Psoas muscle (tissue), 8 donors: ENCODE data around the gene TPPP3. TPM values are rescaled to one million over a fixed set of nuclear protein-coding genes. Genes with fewer than 3 reads are reported as not detected.
"Not testable (repeated sequence)": the region's sequence is repeated elsewhere in the genome, so short reads cannot be mapped to it uniquely, and the experiment has no call there.

Source experiments
- ATAC-seq, 4 donors: fragments of 200-7000 bp; cut with Tn5 transposase; one replicate each; pipeline ENCODE4 v1.9.1; 2020; ENCODE audit warnings: moderate library complexity in 3 of 4, mild to moderate bottlenecking in 2 of 4
- DNase-seq, 2 donors: peaks; one replicate each; pipeline ENCODE4 v3.0.0-alpha.2; 2020
- H3K27ac ChIP-seq: fragments of 200-600 bp; one replicate; pipeline ENCODE4 v1.8.0; 2022
- H3K27me3 ChIP-seq, 3 donors: fragments of 200-600 bp in 1 of 3; one replicate each; pipeline versions ENCODE4 v1.6.1 to v1.8.0; 2013 to 2022; ENCODE audit warnings: low read length in 2 of 3, mild to moderate bottlenecking in 2 of 3, moderate library complexity in 1 of 3; ENCODE audit not compliant: insufficient read depth in 3 of 3
- H3K36me3 ChIP-seq, 2 donors: fragments of 200-600 bp in 1 of 2; one replicate each; pipeline versions ENCODE4 v1.6.1 to v1.8.0; 2013 to 2022; ENCODE audit warnings: low read depth in 1 of 2, mild to moderate bottlenecking in 1 of 2, moderate library complexity in 1 of 2; ENCODE audit not compliant: insufficient read depth in 1 of 2
- H3K4me1 ChIP-seq: fragments of 200-600 bp; one replicate; pipeline ENCODE4 v1.8.0; 2022
- H3K4me3 ChIP-seq: fragments of 200-600 bp; one replicate; pipeline ENCODE4 v1.8.0; 2022; ENCODE audit warnings: mild to moderate bottlenecking
- H3K9me3 ChIP-seq: fragments of 200-600 bp; one replicate; pipeline ENCODE4 v1.8.0; 2022
- WGBS, 3 donors: extraction: QIAGEN DNeasy Blood & Tissue Kit; methylation state at CpG; one replicate each; pipeline versions ENCODE4 v1.1.6 to v1.1.7; 2013; 5-methylcytosine and 5-hydroxymethylcytosine counted together
- intact Hi-C, 2 donors: fragments of 100-400 bp; cut with DNase I; formaldehyde crosslinking; loops; one replicate each; pipeline versions ENCODE4 v1.11.0 to v1.14.2; 2022
- polyA plus RNA-seq, 3 donors: library from polyadenylated mRNA; stranded (reverse); fragments of 200-250 nt; gene quantifications; one replicate each; pipeline ENCODE4 v1.2.3, GENCODE V29; 2013
- total RNA-seq, 4 donors: library from RNA; stranded (reverse); fragmentation: NEBNext Ultra II Directional in 2 of 4; extraction: Animal tissue kit (Norgen Biotek cat#: 25700) in 2 of 4; gene quantifications; one replicate each; pipeline versions ENCODE4 v1.2.1 to v1.2.4, GENCODE V29; 2021 to 2023
- TF ChIP-seq, protein P1 (sequence below): fragments of 200-600 bp; IDR thresholded peaks from one replicate; pipeline ENCODE4 v1.8.0; 2022; ENCODE audit warnings: antibody characterized with exemption
- donor health status: healthy with polysubstance abuse.
- donor health status: DM: no; HTN: no; CAD: no; lungs with moderate emphysema.
- donor health status: Bipolar disorder and iron deficiency.
- donor health status: healthy.
- donor health status: DM: yes; HTN: yes; CAD: no.
- donor health status: DM: no; HTN: no; CAD: no.
- donor health status: DM: no; HTN: no; CAD: no.
- donor health status: DM: yes; HTN: yes; CAD: no.

TPPP3 gene
- total and polyA plus RNA-seq, 7 donors: 5.3 to 36.4 (median 21.4) TPM

DNA sequence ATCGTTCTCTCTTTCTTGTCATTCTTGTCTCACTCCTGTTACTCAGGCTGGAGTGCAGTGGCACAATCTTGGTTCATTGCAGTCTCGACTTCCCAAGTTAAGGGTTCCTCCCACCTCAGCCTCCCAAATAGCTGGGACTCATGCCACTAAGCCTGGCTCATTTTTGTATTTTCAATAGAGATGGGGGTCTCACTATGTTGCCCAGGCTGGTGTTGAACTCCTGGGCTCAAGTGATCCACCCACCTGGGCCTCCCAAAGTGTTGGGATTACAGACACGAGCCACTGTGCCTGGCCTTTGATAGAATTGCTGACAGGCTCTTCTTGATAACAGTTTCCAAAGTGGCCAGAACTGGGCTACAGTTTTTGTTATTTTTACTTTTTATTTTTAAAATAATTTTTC, 32.3 kb downstream of the TPPP3 start:
- no peak for DNase-seq
- Histone ChIP-seq H3K27ac (no peak overlapping the region), H3K4me1 (no peaks in the 10 kb centered on the region), H3K36me3 (no peaks in the 10 kb centered on the region), H3K4me3 (no peak overlapping the region), H3K27me3 (peaks cover 0 to 3% (median 0%) of the 10 kb centered on the region in 3 donors), H3K9me3 (no peaks in the 10 kb centered on the region)
- TF ChIP-seq, protein P1, sequence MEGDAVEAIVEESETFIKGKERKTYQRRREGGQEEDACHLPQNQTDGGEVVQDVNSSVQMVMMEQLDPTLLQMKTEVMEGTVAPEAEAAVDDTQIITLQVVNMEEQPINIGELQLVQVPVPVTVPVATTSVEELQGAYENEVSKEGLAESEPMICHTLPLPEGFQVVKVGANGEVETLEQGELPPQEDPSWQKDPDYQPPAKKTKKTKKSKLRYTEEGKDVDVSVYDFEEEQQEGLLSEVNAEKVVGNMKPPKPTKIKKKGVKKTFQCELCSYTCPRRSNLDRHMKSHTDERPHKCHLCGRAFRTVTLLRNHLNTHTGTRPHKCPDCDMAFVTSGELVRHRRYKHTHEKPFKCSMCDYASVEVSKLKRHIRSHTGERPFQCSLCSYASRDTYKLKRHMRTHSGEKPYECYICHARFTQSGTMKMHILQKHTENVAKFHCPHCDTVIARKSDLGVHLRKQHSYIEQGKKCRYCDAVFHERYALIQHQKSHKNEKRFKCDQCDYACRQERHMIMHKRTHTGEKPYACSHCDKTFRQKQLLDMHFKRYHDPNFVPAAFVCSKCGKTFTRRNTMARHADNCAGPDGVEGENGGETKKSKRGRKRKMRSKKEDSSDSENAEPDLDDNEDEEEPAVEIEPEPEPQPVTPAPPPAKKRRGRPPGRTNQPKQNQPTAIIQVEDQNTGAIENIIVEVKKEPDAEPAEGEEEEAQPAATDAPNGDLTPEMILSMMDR: no peak
- 84 to 94% (median 86%) methylated on average over 3 of the region's 3 CpGs for WGBS, 3 donors
- no peak for ATAC-seq
- intact Hi-C loops: no loop called here

DNA sequence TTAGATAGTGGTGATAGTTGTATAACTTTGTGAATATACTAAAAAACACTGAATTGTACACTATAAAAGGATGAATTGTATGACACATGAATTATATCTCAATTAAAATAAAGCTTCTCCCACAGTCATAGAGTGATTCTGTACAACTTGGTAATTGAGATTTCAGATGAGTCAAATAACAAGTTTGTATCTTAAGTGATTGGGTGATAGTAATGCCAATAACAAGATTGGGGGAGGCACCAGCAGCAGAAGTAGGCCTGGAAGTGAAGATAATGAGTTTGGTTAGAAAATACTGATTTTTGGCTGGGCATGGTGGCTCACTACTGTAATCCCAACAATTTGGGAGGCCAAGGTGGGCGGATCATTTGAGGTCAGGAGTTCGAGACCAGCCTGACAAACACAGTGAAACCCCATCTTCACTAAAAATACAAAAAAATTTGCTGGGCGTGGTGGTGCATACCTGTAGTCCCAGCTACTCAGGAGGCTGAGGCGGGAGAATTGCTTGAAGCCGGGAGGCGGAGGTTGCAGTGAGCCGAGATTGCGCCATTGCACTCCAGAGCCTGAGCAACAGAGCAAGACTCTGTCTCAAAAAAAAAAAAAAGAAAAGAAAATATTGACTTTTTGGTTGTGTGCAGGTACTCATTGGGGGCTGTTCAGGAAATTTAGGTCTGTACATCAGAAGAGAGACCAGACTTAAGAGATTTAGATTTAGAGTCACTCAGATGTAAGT, 33.6 kb downstream of the TPPP3 start:
- H3K36me3 ChIP-seq, H3K4me3 ChIP-seq, H3K27me3 ChIP-seq, H3K9me3 ChIP-seq, H3K4me1 ChIP-seq, DNase-seq, H3K27ac ChIP-seq, ATAC-seq, intact Hi-C loops: not testable (repeated sequence)
- WGBS, 3 donors: 95 to 99% (median 97%) methylated on average over 8 of the region's 8 CpGs

- Histone ChIP-seq H3K4me1 (no peaks in the 10 kb centered on the region), H3K4me3 (no peak overlapping the region), H3K27me3 (no peaks in the 10 kb centered on the region), H3K9me3 (no peaks in the 10 kb centered on the region), H3K36me3 (no peaks in the 10 kb centered on the region), H3K27ac (no peak overlapping the region)
- intact Hi-C loops: no loop called here
- TF ChIP-seq, protein P1: no peak
- ATAC-seq: no peak
- 70 to 90% (median 73%) methylated on average over 4 of the region's 4 CpGs for WGBS, 3 donors
- DNase-seq: no peak
Measured at GRCh38 chr16:67357561-67357960, 35.7 kb downstream of the TPPP3 start.

DNA sequence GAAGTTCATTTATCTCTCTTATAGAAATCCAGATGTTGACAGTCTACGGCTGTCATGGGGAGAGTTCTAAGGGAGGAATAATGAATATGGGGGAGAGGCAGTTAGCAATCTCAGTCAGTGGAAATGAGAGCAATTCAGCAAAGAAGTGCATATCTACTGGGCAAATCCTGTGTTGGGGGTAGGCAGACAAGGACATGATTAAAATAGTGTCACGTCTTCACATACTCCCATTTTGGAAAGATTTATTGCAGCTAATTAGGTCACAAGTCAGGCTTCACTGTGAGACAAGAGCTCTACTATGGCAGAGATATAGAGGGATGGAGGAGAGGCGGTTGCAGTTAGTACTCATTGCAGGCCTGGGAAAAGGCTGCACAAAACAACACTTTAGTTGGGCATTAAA, 36.9 kb downstream of the TPPP3 start:
- H3K27ac ChIP-seq: no peak overlapping the region
- H3K9me3 ChIP-seq: no peaks in the 10 kb centered on the region
- H3K4me1 ChIP-seq: no peaks in the 10 kb centered on the region
- ATAC-seq (no peak), DNase-seq (no peak)
- no peaks in the 10 kb centered on the region for H3K36me3 ChIP-seq
- H3K4me3 ChIP-seq: no peak overlapping the region
- H3K27me3 ChIP-seq: no peaks in the 10 kb centered on the region
- TF ChIP-seq, protein P1: no peak
- intact Hi-C loops: no loop called here
- 61 to 66% (median 64%) methylated on average over 3 of the region's 3 CpGs for WGBS, 3 donors

- H3K27ac ChIP-seq, H3K9me3 ChIP-seq, ATAC-seq, intact Hi-C loops, DNase-seq, H3K36me3 ChIP-seq, H3K4me3 ChIP-seq, H3K4me1 ChIP-seq, H3K27me3 ChIP-seq: not testable (repeated sequence)
- WGBS, 3 donors: 94 to 98% (median 94%) methylated on average over 3 of the region's 3 CpGs
Measured at GRCh38 chr16:67352463-67352862, 40.8 kb downstream of the TPPP3 start.

DNA sequence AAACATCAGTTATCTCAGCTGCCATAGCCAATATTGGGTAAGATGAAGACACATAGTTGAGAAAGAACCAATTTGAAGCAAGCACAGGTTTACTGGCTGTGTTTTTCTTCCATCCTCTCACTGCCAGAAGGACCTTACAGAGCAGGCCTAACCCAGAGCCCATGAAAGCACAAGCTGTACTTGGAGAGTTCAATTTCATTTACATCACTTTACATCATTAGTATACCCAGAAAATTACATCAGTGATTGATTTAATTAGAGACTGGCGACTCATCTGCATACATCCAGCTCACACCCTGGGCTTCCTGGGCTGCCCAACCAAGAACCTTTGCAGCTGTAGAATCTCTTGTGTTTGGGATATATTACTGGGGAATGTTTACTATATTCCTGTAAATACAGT, 43.0 kb downstream of the TPPP3 start:
- DNase-seq: no peak
- Histone ChIP-seq H3K4me1 (no peaks in the 10 kb centered on the region), H3K27ac (no peak overlapping the region), H3K4me3 (no peak overlapping the region), H3K9me3 (no peaks in the 10 kb centered on the region), H3K27me3 (no peaks in the 10 kb centered on the region), H3K36me3 (no peaks in the 10 kb centered on the region)
- WGBS, 3 donors: 96 to 99% (median 97%) methylated on average over 1 of the region's 1 CpG
- no peak for ATAC-seq
- TF ChIP-seq, protein P1: no peak
- intact Hi-C loops: no loop called here
